Measurements from ENCODE around the gene OR2C3. TPM values are rescaled to one million over a fixed set of nuclear protein-coding genes. Genes with fewer than 3 reads are reported as not detected.
A peak's percentile ranks its signal among the peaks of the same experiment; 100 is the strongest.

Gene OR2C3
- total RNA-seq, 2 experiments from 2014 or later = 0.02 TPM; not detected in 1

- no peak overlapping the region for H3K4me3 Mint-ChIP-seq
- ChIA-PET CTCF (no interaction called here), POLR2A (no interaction called here)
- no peaks in the 10 kb centered on the region for H3K36me3 Mint-ChIP-seq (ENCODE audit: low read depth)
- H3K27ac Mint-ChIP-seq = no peak overlapping the region
- no peaks in the 10 kb centered on the region for H3K9me3 Mint-ChIP-seq
- intact Hi-C loops (cut with micrococcal nuclease) = no loop called here
- DNase-seq (no peak), ATAC-seq (no peak)
- H3K4me1 Mint-ChIP-seq (ENCODE audit: low read depth) = peaks cover 3% of the 10 kb centered on the region
- TF ChIP-seq CTCF (IDR thresholded peaks at IDR 0.05) = no peak
- peaks cover 4% of the 10 kb centered on the region for H3K27me3 Mint-ChIP-seq
Measured at GRCh38 chr1:247538561-247538960, 2.3 kb upstream of the OR2C3 start.

GRCh38 chr1:247535402-247535801, 838 bp downstream of the OR2C3 start:
- Mint-ChIP-seq H3K27me3 (peaks cover 3% of the 10 kb centered on the region), H3K4me3 (no peak overlapping the region), H3K9me3 (no peaks in the 10 kb centered on the region), H3K36me3 (ENCODE audit: low read depth) (no peaks in the 10 kb centered on the region), H3K4me1 (ENCODE audit: low read depth) (peaks cover under 1% of the 10 kb centered on the region), H3K27ac (no peak overlapping the region)
- ATAC-seq = no peak
- POLR2A ChIA-PET = no interaction called here
- intact Hi-C loops (cut with micrococcal nuclease) = no loop called here
- no peak for TF ChIP-seq CTCF (IDR thresholded peaks at IDR 0.05)
- CTCF ChIA-PET = no interaction called here
- no peak for DNase-seq

GRCh38 chr1:247531937-247532336, 4.3 kb downstream of the OR2C3 start:
- CTCF ChIA-PET = interaction anchor here (1.0 kb wide), 1 partner anchor 9 kb away, joined by 4 read pairs; no protein-coding TSS in a partner anchor
- no peaks in the 10 kb centered on the region for H3K36me3 Mint-ChIP-seq (ENCODE audit: low read depth)
- intact Hi-C loops (cut with micrococcal nuclease) = no loop called here
- ATAC-seq (no peak), DNase-seq (no peak)
- no peak overlapping the region for H3K4me3 Mint-ChIP-seq
- POLR2A ChIA-PET = no interaction called here
- peak; percentile 17 for TF ChIP-seq CTCF (IDR thresholded peaks at IDR 0.05)
- H3K27me3 Mint-ChIP-seq = peaks cover 9% of the 10 kb centered on the region
- no peaks in the 10 kb centered on the region for H3K9me3 Mint-ChIP-seq
- no peak overlapping the region for H3K27ac Mint-ChIP-seq
- peaks cover 6% of the 10 kb centered on the region for H3K4me1 Mint-ChIP-seq (ENCODE audit: low read depth)

- Mint-ChIP-seq H3K9me3 (no peaks in the 10 kb centered on the region), H3K36me3 (ENCODE audit: low read depth) (no peaks in the 10 kb centered on the region), H3K4me3 (no peak overlapping the region), H3K27ac (no peak overlapping the region), H3K27me3 (peaks cover 11% of the 10 kb centered on the region), H3K4me1 (ENCODE audit: low read depth) (peaks cover 6% of the 10 kb centered on the region)
- ChIA-PET CTCF (no interaction called here), POLR2A (no interaction called here)
- DNase-seq (no peak), ATAC-seq (no peak)
- intact Hi-C loops (cut with micrococcal nuclease) = no loop called here
- TF ChIP-seq CTCF (IDR thresholded peaks at IDR 0.05) = no peak
Measured at GRCh38 chr1:247530785-247531184, 5.5 kb downstream of the OR2C3 start.

- DNase-seq (no peak), ATAC-seq (no peak)
- POLR2A ChIA-PET = no interaction called here
- TF ChIP-seq CTCF (IDR thresholded peaks at IDR 0.05) = no peak
- intact Hi-C loops (cut with micrococcal nuclease) = no loop called here
- no peaks in the 10 kb centered on the region for H3K36me3 Mint-ChIP-seq (ENCODE audit: low read depth)
- peaks cover 6% of the 10 kb centered on the region for H3K4me1 Mint-ChIP-seq (ENCODE audit: low read depth)
- peaks cover 11% of the 10 kb centered on the region for H3K27me3 Mint-ChIP-seq
- no peak overlapping the region for H3K27ac Mint-ChIP-seq
- H3K4me3 Mint-ChIP-seq = no peak overlapping the region
- CTCF ChIA-PET = no interaction called here
- no peaks in the 10 kb centered on the region for H3K9me3 Mint-ChIP-seq
Measured at GRCh38 chr1:247529771-247530355, 6.4 kb downstream of the OR2C3 start.

All from activated CD8-positive, alpha-beta T cell treated with anti-CD3 and anti-CD28 coated beads for 36 hours (primary cell).